Measurements from ENCODE around the gene MED17.
A peak's percentile ranks its signal among the peaks of the same experiment; 100 is the strongest.
"Not testable (repeated sequence)": the region's sequence is repeated elsewhere in the genome, so short reads cannot be mapped to it uniquely, and the experiment has no call there.

MED17 gene, protein sequence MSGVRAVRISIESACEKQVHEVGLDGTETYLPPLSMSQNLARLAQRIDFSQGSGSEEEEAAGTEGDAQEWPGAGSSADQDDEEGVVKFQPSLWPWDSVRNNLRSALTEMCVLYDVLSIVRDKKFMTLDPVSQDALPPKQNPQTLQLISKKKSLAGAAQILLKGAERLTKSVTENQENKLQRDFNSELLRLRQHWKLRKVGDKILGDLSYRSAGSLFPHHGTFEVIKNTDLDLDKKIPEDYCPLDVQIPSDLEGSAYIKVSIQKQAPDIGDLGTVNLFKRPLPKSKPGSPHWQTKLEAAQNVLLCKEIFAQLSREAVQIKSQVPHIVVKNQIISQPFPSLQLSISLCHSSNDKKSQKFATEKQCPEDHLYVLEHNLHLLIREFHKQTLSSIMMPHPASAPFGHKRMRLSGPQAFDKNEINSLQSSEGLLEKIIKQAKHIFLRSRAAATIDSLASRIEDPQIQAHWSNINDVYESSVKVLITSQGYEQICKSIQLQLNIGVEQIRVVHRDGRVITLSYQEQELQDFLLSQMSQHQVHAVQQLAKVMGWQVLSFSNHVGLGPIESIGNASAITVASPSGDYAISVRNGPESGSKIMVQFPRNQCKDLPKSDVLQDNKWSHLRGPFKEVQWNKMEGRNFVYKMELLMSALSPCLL

GRCh38 chr11:93784145-93784934 lies at the start of gene MED17:
MED17 (plus strand) TSS chr11:93784282; CDS start chr11:93784514, 232 bp downstream.
- DNase-seq = peak; percentile 94

DNA sequence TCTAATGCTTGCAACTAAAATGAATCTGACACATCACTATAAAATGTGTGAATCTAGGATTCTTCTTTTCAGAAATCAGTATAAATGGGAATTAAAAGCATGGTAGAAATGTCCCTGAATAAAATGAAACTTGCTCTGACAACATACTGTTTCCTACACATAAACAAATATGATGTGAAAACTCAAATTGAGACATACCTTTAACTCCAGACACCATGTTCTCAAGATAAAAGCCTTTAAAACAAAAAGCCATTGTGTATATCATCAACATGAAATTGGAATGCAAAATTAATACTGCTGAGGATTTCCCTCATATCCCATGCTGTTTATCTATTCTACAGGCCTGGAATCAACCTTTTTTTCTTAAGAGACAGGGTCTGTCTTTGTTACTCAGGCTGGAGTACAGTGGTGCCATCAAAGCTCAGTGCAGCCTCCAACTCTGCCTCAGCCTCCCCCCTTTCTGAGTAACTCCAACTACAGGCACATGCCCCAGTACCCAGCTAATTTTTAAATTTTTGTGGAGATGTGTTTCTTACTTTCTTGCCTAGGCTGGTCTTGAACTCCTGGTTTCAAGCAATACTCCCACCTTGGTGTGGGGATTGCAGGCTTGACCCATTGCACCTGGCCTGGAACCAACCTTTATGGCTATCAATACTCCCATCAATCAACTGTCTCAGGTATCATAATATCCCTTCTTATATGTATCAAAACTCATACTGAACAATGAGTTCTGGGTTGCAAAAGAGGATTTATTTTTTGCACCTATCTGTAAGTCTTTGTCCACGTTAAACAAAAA lies 49.5 kb upstream of the MED17 start:
- DNase-seq = no peak

- DNase-seq = no peak
Observed at GRCh38 chr11:93735627-93736026, 48.5 kb upstream of the MED17 start.

DNA sequence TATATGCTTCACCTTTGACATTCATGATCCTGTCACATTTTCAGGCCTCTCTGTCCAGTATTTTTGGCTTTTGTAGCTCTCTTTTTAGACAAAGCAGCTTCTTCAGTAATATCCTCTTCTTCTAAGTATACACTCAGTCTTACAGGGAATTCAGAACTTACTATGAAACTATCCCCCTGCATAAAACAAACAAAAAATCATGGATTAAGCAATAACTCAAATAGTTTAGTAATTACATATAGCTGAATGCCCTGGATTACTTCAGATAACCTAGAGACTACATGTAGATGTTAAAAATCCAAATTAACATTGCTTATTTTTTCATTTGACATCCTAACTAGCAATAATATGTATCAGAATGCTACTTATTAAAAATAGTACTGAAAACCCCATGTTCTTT lies 48.0 kb upstream of the MED17 start:
- no peak for DNase-seq

DNA sequence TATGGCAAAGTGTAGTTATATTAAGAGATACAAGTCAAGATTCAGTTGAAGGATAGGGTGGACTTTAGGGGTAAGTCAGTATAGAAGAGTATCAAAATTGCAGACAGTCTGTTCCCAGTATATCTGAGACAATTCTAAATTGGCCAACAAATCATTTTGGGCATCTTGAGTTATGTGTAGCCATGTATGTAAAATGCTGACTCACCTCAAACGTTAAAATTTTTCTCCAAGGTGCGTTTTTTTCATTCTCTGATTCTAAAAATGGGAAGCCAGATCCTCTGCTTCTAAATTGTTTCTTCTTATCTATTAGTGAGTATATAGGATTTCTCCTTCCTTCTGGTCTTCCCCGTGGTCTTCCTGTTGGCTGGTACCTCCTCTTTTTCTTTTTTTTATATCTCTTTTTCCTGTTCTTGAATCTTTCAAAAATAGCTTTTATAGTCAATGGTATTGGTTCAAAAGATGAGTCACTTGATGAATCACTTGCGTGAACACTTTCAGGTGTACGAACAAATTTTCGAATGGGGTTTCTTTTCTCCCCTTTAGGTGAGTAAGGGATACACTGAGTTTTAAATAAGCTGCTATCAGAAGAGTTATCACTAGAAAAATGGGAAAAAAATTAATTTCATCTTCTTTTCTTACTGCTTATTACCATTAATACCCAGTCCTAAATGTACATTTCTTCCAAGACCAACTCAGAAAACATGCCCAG lies 46.0 kb upstream of the MED17 start:
- no peak for DNase-seq

DNA sequence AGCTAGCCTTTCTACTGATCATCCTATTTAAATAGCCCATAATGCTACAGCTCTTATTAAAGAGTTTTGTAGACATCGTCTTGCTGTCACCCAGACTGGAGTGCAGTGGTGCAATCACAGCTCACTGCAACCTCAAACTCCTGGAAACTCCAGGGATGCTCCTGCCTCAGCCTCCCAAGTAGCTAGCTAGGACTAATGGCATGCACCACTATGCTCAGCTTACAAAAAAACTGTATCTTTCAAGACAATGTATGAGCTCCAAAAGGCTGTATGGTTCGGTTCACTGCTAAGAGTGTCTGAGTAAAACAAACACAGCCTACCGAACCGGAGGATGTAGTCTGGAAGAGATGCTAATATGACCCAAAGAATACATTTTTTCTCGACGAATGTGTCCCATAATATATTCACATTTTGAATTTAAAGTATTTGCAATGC lies 45.4 kb upstream of the MED17 start:
- DNase-seq = no peak

DNA sequence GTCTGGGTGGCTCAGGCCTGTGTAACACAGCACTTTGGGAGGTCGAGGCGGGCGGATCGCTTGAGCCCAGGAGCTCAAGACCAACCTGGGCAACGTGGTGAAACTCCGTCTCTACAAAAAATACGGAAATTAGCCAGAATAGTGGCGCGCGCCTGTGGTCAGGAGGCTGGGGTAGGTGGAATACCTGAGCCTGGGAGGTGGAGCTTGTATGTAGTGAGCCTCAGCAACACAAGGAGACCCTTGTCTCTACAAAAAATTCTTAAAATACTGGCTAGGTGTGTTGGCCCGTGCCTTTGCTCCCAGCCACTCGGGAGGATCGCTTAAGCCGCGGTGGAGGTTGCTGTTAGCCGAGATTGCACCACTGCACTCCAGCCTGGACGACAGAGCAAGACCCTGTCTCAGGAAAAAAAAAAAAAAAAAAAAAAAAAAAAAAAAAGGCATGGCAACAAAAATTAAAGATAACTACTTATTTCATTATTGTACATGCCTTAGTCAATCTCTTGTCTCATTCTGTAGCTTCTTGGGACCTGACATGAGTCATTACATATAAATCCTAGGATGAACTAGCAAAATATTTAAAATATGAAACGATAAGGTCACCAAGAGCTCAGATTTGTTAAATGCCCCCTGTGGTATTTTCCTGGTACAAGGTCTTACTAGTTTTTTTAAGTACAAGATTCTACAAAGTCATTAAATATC lies 43.9 kb upstream of the MED17 start:
- DNase-seq = peak; percentile 75

- DNase-seq = peak; percentile 75
Observed at GRCh38 chr11:93740730-93741093, 43.4 kb upstream of the MED17 start.

DNA sequence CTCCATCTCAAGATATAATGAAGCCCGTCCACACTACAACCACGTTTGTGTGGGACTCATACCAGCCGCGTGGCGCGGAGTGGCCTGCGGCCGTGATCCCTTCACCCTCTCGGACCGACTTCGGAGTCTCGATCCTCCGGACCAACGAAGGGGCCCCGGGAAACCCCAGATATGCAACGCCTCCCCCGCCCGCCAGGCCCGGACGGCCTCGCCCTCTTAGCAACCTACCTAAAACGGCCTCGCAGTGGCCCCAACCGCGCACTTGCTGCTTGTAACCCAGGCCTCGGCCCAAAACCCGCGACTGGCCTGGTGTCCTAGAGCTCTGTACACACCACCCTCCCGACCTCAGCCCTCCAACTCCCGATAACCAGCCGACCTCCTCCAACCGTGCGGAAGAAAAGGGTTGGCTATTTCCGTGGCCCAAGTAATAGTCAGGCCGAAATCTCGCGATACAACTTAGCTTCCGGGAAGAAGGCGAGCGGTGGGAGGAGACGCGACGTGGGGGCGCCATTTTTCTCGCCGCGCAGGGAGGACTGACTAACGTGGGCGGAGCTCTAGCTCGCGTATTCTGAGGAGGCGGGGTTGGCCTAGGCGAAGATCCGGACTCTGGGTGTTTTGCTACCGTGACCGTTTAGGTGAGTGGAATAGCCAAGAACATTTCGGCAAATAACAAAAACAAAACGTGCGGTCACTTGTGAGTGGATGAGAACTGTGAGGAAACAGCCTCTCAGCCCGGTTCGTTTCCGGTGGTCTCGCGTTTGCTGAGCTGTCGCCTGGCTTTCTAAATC lies 42.8 kb upstream of the MED17 start, which contains the start of the genes C11orf54 and TAF1D:
Gene C11orf54 (plus strand): TSS at position 579 of the 788 bp plus-strand sequence. CDS start 5,722 bp downstream, outside the sequence.
Gene TAF1D (minus strand): TSS at position 402 of the 788 bp plus-strand sequence. CDS start 2,191 bp downstream, outside the sequence.
- peak; percentile 96 for DNase-seq

DNA sequence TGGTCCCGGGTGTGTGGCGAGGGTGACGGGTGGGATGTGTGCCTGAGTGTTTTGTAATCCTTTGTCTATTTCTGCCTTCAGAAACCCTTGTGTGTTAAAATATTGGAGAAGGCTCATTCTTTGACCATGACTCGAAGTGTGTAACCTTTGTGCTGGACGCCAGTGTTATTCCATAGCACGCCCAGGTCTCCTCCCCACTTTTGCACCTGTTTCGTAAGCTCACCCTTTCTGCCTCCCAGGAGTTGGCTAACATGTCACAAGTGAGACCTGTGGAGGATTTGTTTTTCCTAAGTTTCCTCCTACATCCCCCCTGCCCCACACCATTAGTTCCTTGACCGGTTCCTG lies 42.2 kb upstream of the MED17 start:
- no peak for DNase-seq

DNA sequence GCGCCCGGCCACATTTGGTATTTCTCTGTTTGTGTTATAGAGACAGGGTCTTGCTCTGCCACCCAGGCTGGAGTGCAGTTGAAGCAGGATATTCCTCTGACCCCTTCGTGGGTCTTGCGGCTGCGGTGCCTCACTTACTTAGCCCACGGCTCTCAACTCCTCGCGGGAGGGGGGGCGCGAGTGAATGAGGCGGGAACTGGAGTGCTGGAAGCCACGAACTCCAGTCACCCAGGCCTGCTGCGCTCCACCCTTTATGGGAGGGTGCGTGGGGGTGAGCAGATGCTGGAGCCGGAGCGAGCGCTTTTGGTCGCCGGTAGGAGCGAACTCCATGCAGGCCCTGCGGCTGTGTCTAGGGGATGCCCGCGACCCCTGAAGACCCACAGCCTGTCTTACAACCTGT lies 40.8 kb upstream of the MED17 start:
- DNase-seq = no peak

DNA sequence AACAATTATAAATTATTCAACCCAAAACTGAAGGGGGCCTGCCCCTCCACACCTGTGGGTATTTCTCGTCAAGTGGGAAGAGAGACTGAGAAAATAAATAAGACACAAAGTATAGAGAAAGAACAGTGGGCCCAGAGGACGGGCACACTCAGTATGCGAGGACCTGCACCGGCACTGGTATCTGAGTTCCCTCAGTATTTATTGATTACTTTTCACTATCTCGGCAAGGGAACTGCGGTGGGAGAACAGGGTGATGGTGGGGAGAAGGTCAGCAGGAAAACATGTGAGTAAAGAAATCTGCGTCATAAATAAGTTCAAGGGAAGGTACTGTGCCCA lies 39.4 kb upstream of the MED17 start:
- no peak for DNase-seq

GRCh38 chr11:93745005-93745755 lies 38.9 kb upstream of the MED17 start:
- DNase-seq = not testable (repeated sequence)

DNA sequence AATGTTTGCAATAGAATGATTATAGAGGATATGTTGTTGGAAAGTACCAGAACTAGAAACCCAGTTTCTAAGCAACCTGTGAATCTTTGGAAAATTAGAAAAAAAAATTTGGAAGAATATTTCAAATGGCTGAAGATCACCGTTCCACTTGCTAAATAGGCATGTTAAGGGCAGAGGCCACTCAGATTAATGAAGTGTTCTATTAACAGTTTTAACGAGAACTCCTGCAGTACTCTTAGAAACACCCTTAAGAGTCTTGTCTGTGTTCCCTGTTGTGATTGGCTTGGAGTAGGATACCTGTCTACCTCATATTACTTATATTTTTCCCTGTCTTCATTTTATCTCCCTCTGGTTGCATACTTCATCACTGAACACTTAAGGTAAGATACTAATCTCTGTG lies 38.0 kb upstream of the MED17 start:
- no peak for DNase-seq

DNA sequence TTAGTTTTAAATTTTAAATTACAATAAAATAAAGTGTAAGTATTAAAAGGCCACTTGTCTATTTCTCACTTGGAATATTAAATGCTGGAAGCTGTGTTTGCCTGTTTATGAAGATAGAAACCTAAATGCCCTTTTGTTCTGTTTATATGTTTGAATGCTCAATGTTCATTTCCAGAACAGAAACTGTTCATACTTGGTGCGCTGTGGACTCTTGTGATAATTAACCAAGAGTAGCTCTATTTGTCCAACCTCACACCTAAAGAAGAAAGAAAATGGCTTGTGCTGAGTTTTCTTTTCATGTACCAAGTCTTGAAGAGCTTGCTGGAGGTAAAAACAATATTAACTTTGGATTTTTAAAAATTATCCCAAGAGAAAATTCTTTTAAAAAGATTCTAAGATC lies 37.0 kb upstream of the MED17 start:
- no peak for DNase-seq

DNA sequence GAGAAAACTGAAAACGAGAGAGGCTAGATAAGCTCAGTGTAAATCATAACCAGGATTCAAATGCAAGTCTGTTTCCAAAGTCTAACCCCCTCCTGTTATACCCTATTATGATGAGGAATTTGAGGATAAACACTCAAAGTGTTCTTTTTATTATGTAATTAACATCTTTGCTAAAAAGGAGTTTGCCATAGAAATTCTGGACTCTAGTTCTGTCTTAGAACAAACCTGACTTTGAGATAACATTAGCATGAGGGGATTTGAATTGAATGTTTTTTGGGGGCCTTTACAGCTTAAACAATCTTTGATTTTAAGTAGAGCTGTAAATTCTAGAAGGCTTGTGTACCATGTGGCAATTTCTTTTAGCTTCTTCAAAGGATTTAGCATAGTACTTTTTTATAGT lies 33.1 kb upstream of the MED17 start:
- no peak for DNase-seq

DNA sequence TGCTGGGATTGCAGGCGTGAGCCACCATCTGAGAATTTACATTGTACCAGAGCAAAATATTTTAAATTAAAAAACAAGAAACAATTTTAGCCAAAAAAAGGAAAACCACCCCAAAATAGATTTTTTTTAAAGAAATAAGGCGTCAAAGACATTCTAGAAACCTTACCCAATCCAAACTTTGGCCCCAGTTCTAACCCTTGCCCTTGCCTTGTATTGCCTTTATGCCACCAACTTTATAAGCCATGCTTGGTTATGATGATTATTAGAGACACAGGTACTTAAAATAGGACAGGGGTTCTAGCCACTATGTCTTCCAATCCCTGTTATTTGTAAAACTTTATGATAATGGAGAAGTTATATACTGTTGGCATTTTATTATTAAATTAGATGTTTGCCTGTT lies 30.8 kb upstream of the MED17 start:
- no peak for DNase-seq

GRCh38 chr11:93756748-93757147 lies 27.3 kb upstream of the MED17 start:
- no peak for DNase-seq

DNA sequence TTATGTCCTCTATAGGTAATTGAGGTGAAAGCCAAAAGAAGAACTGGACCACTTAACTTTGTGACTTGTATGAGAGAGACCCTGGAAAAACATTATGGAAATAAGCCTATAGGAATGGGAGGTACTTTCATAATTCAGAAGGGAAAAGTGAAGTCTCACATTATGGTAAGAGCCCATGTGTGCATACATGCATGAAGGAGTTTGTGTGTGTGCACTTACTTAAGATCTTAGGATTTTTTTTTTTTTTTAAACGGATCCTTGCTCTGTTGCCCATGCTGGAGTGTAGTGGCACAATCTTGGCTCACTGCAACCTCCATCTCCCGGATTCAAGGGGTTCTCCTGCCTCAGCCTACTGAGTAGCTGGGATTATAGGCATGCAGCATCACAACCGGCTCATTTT lies 26.8 kb upstream of the MED17 start:
- DNase-seq = no peak

Data from stimulated activated CD4-positive, alpha-beta T cell treated with anti-CD3 and anti-CD28 coated beads, Interleukin-15, amount 100 ng/mL, for 24 hours (primary cell).